ENCODE data around the gene NUAK2.
A peak's percentile ranks its signal among the peaks of the same experiment; 100 is the strongest.

Gene NUAK2

GRCh38 chr1:205272536-205272935 lies 49.0 kb downstream of the NUAK2 start:
- ChIA-PET CTCF (interaction anchor here (0.7 to 11.8 kb wide), 21 partner anchors 11 to 252 kb away, joined by 3 to 669 read pairs (median 12); partner anchors contain the start of gene NUAK2), POLR2A (interaction anchor here (0.9 kb wide), 1 partner anchor 52 kb away, joined by 3 read pairs; no protein-coding TSS in a partner anchor)
- TF ChIP-seq SALL2 (tag by site-specific recombination; IDR thresholded peaks at IDR 0.05; ENCODE audit: borderline replicate concordance), result no peak
- TF ChIP-seq KLF1 (tag by site-specific recombination; IDR thresholded peaks at IDR 0.05), result peak; percentile 21; the same call in 1 of the 2 replicates

GRCh38 chr1:205271745-205272144 lies 49.8 kb downstream of the NUAK2 start:
- Histone ChIP-seq H3K9me3 (ENCODE audit: control insufficient read depth, insufficient read depth, low read depth, low read length) (no peaks in the 10 kb centered on the region), H3K4me3 (ENCODE audit: low read depth, low read length) (no peak overlapping the region), H3K36me3 (ENCODE audit: control insufficient read depth in 2 of 2, insufficient read depth in 1 of 2, low read length in 2 of 2) (peaks cover 0 to 16% of the 10 kb centered on the region in 2 experiments; a peak in 1 of 3 replicates), H3K4me1 (ENCODE audit: control insufficient read depth, insufficient read depth, low read length) (no peaks in the 10 kb centered on the region; the same call in 1 of the 2 replicates), H3K27ac (ENCODE audit: extremely low read depth, low read depth, low read length) (no peak overlapping the region)
- POLR2A ChIA-PET, result interaction anchor here (0.7 to 1.5 kb wide), 5 partner anchors 13 to 94 kb away, joined by 3 to 4 read pairs (median 4); no protein-coding TSS in a partner anchor
- CTCF ChIA-PET, result interaction anchor here (0.7 to 11.8 kb wide), 13 partner anchors 11 to 261 kb away, joined by 3 to 669 read pairs (median 12); partner anchors contain the start of gene NUAK2
- 0 out of 2 replicates have a peak, but pooled peaks have one; percentile 10 for TF ChIP-seq SCRT2 (tag by site-specific recombination; IDR thresholded peaks at IDR 0.05)
- 0 out of 2 replicates have a peak, but pooled peaks have one; percentile 22 for TF ChIP-seq ZIC2 (tag by site-specific recombination; IDR thresholded peaks at IDR 0.05)
- TF ChIP-seq ZNF660 (tag by site-specific recombination; IDR thresholded peaks at IDR 0.05), result no peak

More at GRCh38 chr1:205272536-205272935, 49.0 kb downstream of the NUAK2 start:
- no peaks in the 10 kb centered on the region for H3K9me3 ChIP-seq (ENCODE audit: control insufficient read depth, insufficient read depth, low read depth, low read length)
- H3K27ac ChIP-seq (ENCODE audit: extremely low read depth, low read depth, low read length), result no peak overlapping the region
- H3K4me1 ChIP-seq (ENCODE audit: control insufficient read depth, insufficient read depth, low read length), result no peaks in the 10 kb centered on the region
- H3K4me3 ChIP-seq (ENCODE audit: low read depth, low read length), result no peak overlapping the region
- peaks cover 0 to 16% of the 10 kb centered on the region in 2 experiments; a peak in 1 of 3 replicates for H3K36me3 ChIP-seq (ENCODE audit: control insufficient read depth in 2 of 2, insufficient read depth in 1 of 2, low read length in 2 of 2)

GRCh38 chr1:205271277-205271676 lies 50.3 kb downstream of the NUAK2 start:
- H3K4me1 ChIP-seq (ENCODE audit: control insufficient read depth, insufficient read depth, low read length), result peaks cover 5% of the 10 kb centered on the region; the same call in 1 of the 2 replicates
- no peak overlapping the region for H3K4me3 ChIP-seq (ENCODE audit: low read depth, low read length)
- no peak overlapping the region for H3K27ac ChIP-seq (ENCODE audit: extremely low read depth, low read depth, low read length)
- peaks cover 0 to 16% of the 10 kb centered on the region in 2 experiments; a peak in 1 of 3 replicates for H3K36me3 ChIP-seq (ENCODE audit: control insufficient read depth in 2 of 2, insufficient read depth in 1 of 2, low read length in 2 of 2)
- ChIA-PET POLR2A (interaction anchor here (0.7 to 1.5 kb wide), 4 partner anchors 13 to 95 kb away, joined by 3 to 4 read pairs (median 4); no protein-coding TSS in a partner anchor), CTCF (interaction anchor here (0.6 to 11.8 kb wide), 13 partner anchors 11 to 253 kb away, joined by 3 to 669 read pairs (median 8); partner anchors contain the start of gene NUAK2)
- no peaks in the 10 kb centered on the region for H3K9me3 ChIP-seq (ENCODE audit: control insufficient read depth, insufficient read depth, low read depth, low read length)
- TF ChIP-seq ZSCAN4 (tag by site-specific recombination; IDR thresholded peaks at IDR 0.05) (no peak), KLF7 (tag by site-specific recombination; IDR thresholded peaks at IDR 0.05; ENCODE audit: borderline replicate concordance) (no peak), ZNF501 (tag by site-specific recombination; IDR thresholded peaks at IDR 0.05) (no peak), ZNF776 (tag by site-specific recombination; IDR thresholded peaks at IDR 0.05; ENCODE audit: borderline replicate concordance) (no peak), ZNF433 (tag by site-specific recombination; IDR thresholded peaks at IDR 0.05; ENCODE audit: low read depth) (no peak), ZNF394 (tag by site-specific recombination; IDR thresholded peaks at IDR 0.05; ENCODE audit: borderline replicate concordance) (no peak), ZNF830 (tag by site-specific recombination; IDR thresholded peaks at IDR 0.05; ENCODE audit: low read depth) (no peak), PRDM4 (tag by site-specific recombination; IDR thresholded peaks at IDR 0.05) (no peak), ZBTB26 (tag by site-specific recombination; optimal IDR thresholded peaks at IDR 0.05) (no peak), ZNF211 (tag by site-specific recombination; IDR thresholded peaks at IDR 0.05; ENCODE audit: low read depth) (no peak), ZBTB49 (tag by site-specific recombination; IDR thresholded peaks at IDR 0.05; ENCODE audit: low read depth) (no peak), ZNF843 (tag by site-specific recombination; IDR thresholded peaks at IDR 0.05) (no peak), HOXC10 (CRISPR knock-in tag; IDR thresholded peaks at IDR 0.05) (no peak)
